GM23338 (cell line): ENCODE data around the gene EREG.
A peak's percentile ranks its signal among the peaks of the same experiment; 100 is the strongest.

Source experiments
- CTCF ChIP-seq, 2 experiments: fragments of 200-600 bp in 1 of 2; sonication (generic) in 1 of 2; conservative IDR thresholded peaks; 2 replicates each; pipeline versions ENCODE4 v1.5.1 to v1.6.1; 2016 to 2017; ENCODE audit warnings: antibody characterized with exemption in 2 of 2, low read depth in 2 of 2, mild to moderate bottlenecking in 2 of 2, moderate library complexity in 1 of 2
- EZH2 ChIP-seq: fragments of 200-600 bp; sonication (generic); IDR thresholded peaks from one replicate; pipeline ENCODE4 v1.8.0; 2017; ENCODE audit warnings: antibody characterized with exemption, mild to moderate bottlenecking, low read depth; ENCODE audit not compliant: unreplicated experiment

GRCh38 chr4:74376888-74377483 lies 12.0 kb downstream of the EREG start:
- no peak for TF ChIP-seq EZH2
- peak; percentile 68 to 72 for TF ChIP-seq CTCF (conservative IDR thresholded peaks at IDR 0.05; ENCODE audit: low read depth in 2 of 2)
